Body of pancreas (tissue), 4 donors: Measurements from ENCODE around the gene UAP1L1. TPM values are rescaled to one million over a fixed set of nuclear protein-coding genes. Genes with fewer than 3 reads are reported as not detected.

Experiments used
- ATAC-seq: fragments of 150-250 bp; one replicate; pipeline ENCODE4 v1.9.1; 2016
- DNase-seq, 4 donors: peaks; one replicate each; pipeline ENCODE4 v3.0.0-alpha.2; 2019
- H3K27ac ChIP-seq, 4 donors: fragments of 200-600 bp; sonication (generic); 1 replicate in 3 of 4; 2 replicates in 1 of 4; pipeline versions ENCODE4 v1.5.1 to v1.6.1; 2016 to 2019; ENCODE audit warnings: mild to moderate bottlenecking in 1 of 4, mixed read lengths in 1 of 4, moderate library complexity in 1 of 4
- H3K27me3 ChIP-seq, 2 donors: fragments of 200-600 bp; sonication (generic); one replicate each; pipeline ENCODE4 v1.6.0; 2016; ENCODE audit warnings: mild to moderate bottlenecking in 1 of 2
- H3K36me3 ChIP-seq, 2 donors: fragments of 200-600 bp; sonication (generic); replicated peaks in 1 of 2; 2 replicates each; pipeline ENCODE4 v1.5.1; 2016; ENCODE audit warnings: low read depth in 2 of 2; ENCODE audit not compliant: insufficient read depth in 1 of 2
- H3K4me1 ChIP-seq: fragments of 200-600 bp; sonication (generic); one replicate; pipeline ENCODE4 v1.6.0; 2016
- H3K4me3 ChIP-seq, 2 donors: fragments of 200-600 bp; sonication (generic); 1 replicate in 1 of 2; 2 replicates in 1 of 2; pipeline ENCODE4 v1.5.1; 2016 to 2019
- H3K9me3 ChIP-seq, 3 donors: fragments of 200-600 bp; sonication (generic); 1 replicate in 2 of 3; 2 replicates in 1 of 3; pipeline ENCODE4 v1.5.1; 2016
- CTCF ChIP-seq, 7 experiments: fragments of 450-650 bp in 4 of 7; fragments of 200-600 bp in 3 of 7; sonication (generic) in 3 of 7; IDR thresholded peaks; one replicate each; pipeline ENCODE4 v1.5.1; 2016 to 2019; ENCODE audit warnings: antibody characterized with exemption in 7 of 7
- POLR2A ChIP-seq, 3 donors: fragments of 450-650 bp; IDR thresholded peaks; one replicate each; pipeline ENCODE4 v1.6.1; 2016; ENCODE audit warnings: antibody characterized with exemption in 3 of 3, mild to moderate bottlenecking in 2 of 3
- WGBS, 2 donors: methylation state at CpG; one replicate each; pipeline ENCODE4 v1.1.5; 2017; 5-methylcytosine and 5-hydroxymethylcytosine counted together
- intact Hi-C: fragments of 100-400 bp; cut with DNase I; formaldehyde crosslinking; loops from one replicate; pipeline ENCODE4 v1.15.1; 2023
- total RNA-seq, 2 donors: library from RNA; depleted of rRNA; stranded (reverse); fragments of >200 nt; gene quantifications; one replicate each; pipeline ENCODE4 v1.1.0, GENCODE V29; 2016

UAP1L1 gene
- total RNA-seq, 2 donors from 2014 or later: 7.8 to 8.2 TPM

GRCh38 chr9:137078701-137079400 is 1.5 kb downstream of the UAP1L1 start:
- no peak for ATAC-seq
- TF ChIP-seq POLR2A (IDR thresholded peaks at IDR 0.05) (no peak), CTCF (IDR thresholded peaks at IDR 0.05) (no peak)
- 81 to 88% methylated on average over 12 to 39 of the region's 51 CpGs for WGBS, 2 donors
- no peak for DNase-seq
- H3K36me3 ChIP-seq: no peaks in the 10 kb centered on the region
- intact Hi-C loops: no loop called here
- H3K9me3 ChIP-seq: no peaks in the 10 kb centered on the region
- H3K4me3 ChIP-seq: no peak overlapping the region
- H3K4me1 ChIP-seq: peaks cover 21% of the 10 kb centered on the region
- H3K27me3 ChIP-seq: no peaks in the 10 kb centered on the region
- no peak overlapping the region for H3K27ac ChIP-seq

- Histone ChIP-seq H3K4me1 (peaks cover 21% of the 10 kb centered on the region), H3K9me3 (no peaks in the 10 kb centered on the region), H3K27ac (no peak overlapping the region), H3K36me3 (no peaks in the 10 kb centered on the region), H3K4me3 (no peak overlapping the region), H3K27me3 (no peaks in the 10 kb centered on the region)
- DNase-seq (no peak), ATAC-seq (no peak)
- intact Hi-C loops: no loop called here
- WGBS, 2 donors: 90 to 100% methylated on average over 1 to 12 of the region's 13 CpGs
- no peak for TF ChIP-seq POLR2A (IDR thresholded peaks at IDR 0.05)
- no peak for TF ChIP-seq CTCF (IDR thresholded peaks at IDR 0.05)
Measured at GRCh38 chr9:137079401-137079787, 2.1 kb downstream of the UAP1L1 start.

- Histone ChIP-seq H3K4me3 (no peak overlapping the region), H3K36me3 (no peaks in the 10 kb centered on the region), H3K27ac (no peak overlapping the region), H3K27me3 (no peaks in the 10 kb centered on the region), H3K4me1 (peaks cover 27% of the 10 kb centered on the region), H3K9me3 (no peaks in the 10 kb centered on the region)
- 91 to 92% methylated on average over 6 to 24 of the region's 24 CpGs for WGBS, 2 donors
- no peak for TF ChIP-seq CTCF (IDR thresholded peaks at IDR 0.05)
- TF ChIP-seq POLR2A (IDR thresholded peaks at IDR 0.05): no peak
- ATAC-seq (no peak), DNase-seq (no peak)
- intact Hi-C loops: no loop called here
Measured at GRCh38 chr9:137080260-137081122, 3.2 kb downstream of the UAP1L1 start.

DNA sequence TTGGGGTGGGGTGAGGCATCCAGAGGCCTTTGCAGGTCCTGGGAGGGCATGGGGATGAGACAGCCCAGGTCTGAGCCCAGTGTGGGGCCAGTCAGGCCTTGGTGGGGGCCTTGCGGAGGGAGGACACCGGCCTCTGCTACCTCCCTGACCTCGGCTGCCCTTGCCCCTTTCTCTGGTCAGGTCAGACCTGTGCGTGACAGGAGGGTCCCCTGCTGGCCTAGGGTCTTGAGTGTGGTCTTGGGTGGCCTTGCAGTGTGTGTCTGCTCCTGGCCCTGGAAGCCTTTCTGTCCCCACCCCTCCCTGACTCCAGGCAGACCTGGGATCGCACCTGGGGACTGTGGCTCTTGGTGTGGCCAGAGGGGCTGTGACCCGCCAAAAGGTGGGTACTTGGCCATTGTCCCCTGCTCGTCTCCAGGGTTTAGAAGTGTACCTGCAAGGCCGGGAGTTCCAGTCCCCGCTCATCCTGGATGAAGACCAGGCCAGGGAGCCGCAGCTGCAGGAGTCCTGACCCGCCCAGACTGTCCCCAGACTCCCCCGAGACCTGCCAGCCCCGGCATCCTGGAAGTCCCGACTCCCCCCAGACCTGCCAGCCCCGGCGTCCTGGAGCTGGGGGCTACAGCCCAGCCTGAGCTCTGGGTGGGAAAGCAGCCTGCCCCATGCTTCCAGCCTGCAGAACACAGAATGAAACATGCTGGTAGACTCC is 5.1 kb downstream of the UAP1L1 start:
- DNase-seq: no peak
- WGBS, 2 donors: 94 to 100% methylated on average over 3 to 12 of the region's 16 CpGs
- TF ChIP-seq POLR2A (IDR thresholded peaks at IDR 0.05) (no peak), CTCF (IDR thresholded peaks at IDR 0.05) (no peak)
- Histone ChIP-seq H3K9me3 (no peaks in the 10 kb centered on the region), H3K4me1 (peaks cover 36% of the 10 kb centered on the region), H3K27ac (no peak overlapping the region), H3K27me3 (no peaks in the 10 kb centered on the region), H3K36me3 (no peaks in the 10 kb centered on the region), H3K4me3 (no peak overlapping the region)
- intact Hi-C loops: no loop called here
- ATAC-seq: no peak
